HepG2 (cell line): ENCODE measurements around the gene FANCG. TPM values are rescaled to one million over a fixed set of nuclear protein-coding genes. Genes with fewer than 3 reads are reported as not detected.

Experiments used
- AFF4 ChIP-seq: sonication (generic); formaldehyde crosslinking; IDR thresholded peaks from 2 replicates; pipeline ENCODE4 v1.4.0; 2020; ENCODE audit warnings: missing genetic modification reagents
- FIP1L1 ChIP-seq: fragments of 200-400 bp; formaldehyde crosslinking; IDR thresholded peaks from 2 replicates; pipeline ENCODE4 v1.6.1; 2018; ENCODE audit warnings: low read depth, mild to moderate bottlenecking, low read length, moderate library complexity, borderline replicate concordance; ENCODE audit not compliant: insufficient read depth
- NFKB2 ChIP-seq: sonication (generic); formaldehyde crosslinking; IDR thresholded peaks from 2 replicates; pipeline ENCODE4 v1.4.0; 2020; ENCODE audit warnings: missing genetic modification reagents, borderline replicate concordance
- NR3C1 ChIP-seq: sonication (generic); formaldehyde crosslinking; IDR thresholded peaks from 2 replicates; pipeline ENCODE4 v1.4.0; 2020; ENCODE audit warnings: missing genetic modification reagents
- RCOR2 ChIP-seq: IDR thresholded peaks from 2 replicates; pipeline ENCODE4 v1.6.1; 2016; ENCODE audit warnings: missing biosample characterization, missing genetic modification reagents
- RFX5 ChIP-seq: IDR thresholded peaks from 2 replicates; pipeline ENCODE4 v1.6.1; 2011; ENCODE audit warnings: low read depth, low read length, improper control_type of control experiment
- SMYD3 ChIP-seq: sonication (generic); formaldehyde crosslinking; IDR thresholded peaks from 2 replicates; pipeline ENCODE4 v1.8.1; 2023; ENCODE audit warnings: mild to moderate bottlenecking, missing genetic modification reagents
- SNAPC2 ChIP-seq: sonication (generic); formaldehyde crosslinking; IDR thresholded peaks from 2 replicates; pipeline ENCODE4 v1.8.1; 2022; ENCODE audit warnings: mild to moderate bottlenecking, missing genetic modification reagents
- SP2 ChIP-seq: sonication (generic); formaldehyde crosslinking; IDR thresholded peaks from 2 replicates; pipeline ENCODE4 v1.5.1; 2020; ENCODE audit warnings: mild to moderate bottlenecking, missing genetic modification reagents
- TBL1XR1 ChIP-seq: fragments of 150-350 bp; IDR thresholded peaks from 2 replicates; pipeline ENCODE4 v1.6.1; 2014; ENCODE audit warnings: borderline replicate concordance, low read length; ENCODE audit not compliant: partially characterized antibody
- ZFAT ChIP-seq: sonication (generic); formaldehyde crosslinking; conservative IDR thresholded peaks from 2 replicates; pipeline ENCODE4 v1.8.1; 2023; ENCODE audit warnings: missing genetic modification reagents, inconsistent platforms
- ZNF484 ChIP-seq: sonication (generic); formaldehyde crosslinking; IDR thresholded peaks from 2 replicates; pipeline ENCODE4 v1.5.1; 2020; ENCODE audit warnings: mild to moderate bottlenecking, low read depth, missing genetic modification reagents, borderline replicate concordance
- ZNF556 ChIP-seq: sonication (generic); formaldehyde crosslinking; IDR thresholded peaks from 2 replicates; pipeline ENCODE4 v1.4.0; 2020; ENCODE audit warnings: mild to moderate bottlenecking, missing genetic modification reagents, borderline replicate concordance
- ZNF619 ChIP-seq: sonication (generic); formaldehyde crosslinking; IDR thresholded peaks from 2 replicates; pipeline ENCODE4 v1.4.0; 2020; ENCODE audit warnings: mild to moderate bottlenecking, missing genetic modification reagents
- ZNF644 ChIP-seq: IDR thresholded peaks from 2 replicates; pipeline ENCODE4 v1.6.1; 2016; ENCODE audit warnings: low read depth
- ZNF724P ChIP-seq: sonication (generic); formaldehyde crosslinking; IDR thresholded peaks from 2 replicates; pipeline ENCODE4 v1.8.0; 2022; ENCODE audit warnings: missing genetic modification reagents, borderline replicate concordance
- ZSCAN22 ChIP-seq: sonication (generic); formaldehyde crosslinking; IDR thresholded peaks from 2 replicates; pipeline ENCODE4 v1.4.0; 2020; ENCODE audit warnings: mild to moderate bottlenecking, missing genetic modification reagents
- ZSCAN25 ChIP-seq: sonication (generic); formaldehyde crosslinking; IDR thresholded peaks from 2 replicates; pipeline ENCODE4 v1.8.0; 2022; ENCODE audit warnings: mild to moderate bottlenecking, missing genetic modification reagents
- polyA plus RNA-seq, 8 experiments: library from polyadenylated mRNA; depleted of rRNA in 3 of 8; stranded (reverse) in 7 of 8; unstranded in 1 of 8; fragments of >200 nt; fragmentation: Illumina TruSeq in 4 of 8; extraction: Trizol in 4 of 8; gene quantifications; 2 replicates each; pipeline versions ENCODE4 v1.2.1 to v1.2.3, GENCODE V29; 2011 to 2016; ENCODE audit warnings: low read depth in 4 of 8, missing spikeins in 1 of 8, mixed read lengths in 1 of 8; ENCODE audit not compliant: insufficient read depth in 1 of 8
- total RNA-seq, 5 experiments: library from RNA; depleted of rRNA; stranded (reverse); fragments of >200 nt; fragmentation: Illumina TruSeq; extraction: Trizol; gene quantifications; 2 replicates each; pipeline ENCODE4 v1.2.3, GENCODE V29; 2016; ENCODE audit warnings: low read depth in 1 of 5
- TF ChIP-seq, protein P1 (sequence below): sonication (generic); formaldehyde crosslinking; conservative IDR thresholded peaks from 2 replicates; pipeline ENCODE4 v1.8.0; 2022; ENCODE audit warnings: mild to moderate bottlenecking, moderate library complexity, missing genetic modification reagents
- TF ChIP-seq, protein P2 (sequence below): sonication (generic); formaldehyde crosslinking; IDR thresholded peaks from 2 replicates; pipeline ENCODE4 v1.4.0; 2020; ENCODE audit warnings: missing genetic modification reagents, borderline replicate concordance
- TF ChIP-seq, protein P3 (sequence below): sonication (generic); formaldehyde crosslinking; IDR thresholded peaks from 2 replicates; pipeline ENCODE4 v1.8.0; 2022; ENCODE audit warnings: mild to moderate bottlenecking, missing genetic modification reagents; ENCODE audit not compliant: insufficient replicate concordance

The FANCG gene
- total and polyA plus RNA-seq, 2 of the 13 experiments (the other 11 are each of a cell fraction or from before 2014, with no cell fraction given): 14.4 to 45.1 TPM

DNA sequence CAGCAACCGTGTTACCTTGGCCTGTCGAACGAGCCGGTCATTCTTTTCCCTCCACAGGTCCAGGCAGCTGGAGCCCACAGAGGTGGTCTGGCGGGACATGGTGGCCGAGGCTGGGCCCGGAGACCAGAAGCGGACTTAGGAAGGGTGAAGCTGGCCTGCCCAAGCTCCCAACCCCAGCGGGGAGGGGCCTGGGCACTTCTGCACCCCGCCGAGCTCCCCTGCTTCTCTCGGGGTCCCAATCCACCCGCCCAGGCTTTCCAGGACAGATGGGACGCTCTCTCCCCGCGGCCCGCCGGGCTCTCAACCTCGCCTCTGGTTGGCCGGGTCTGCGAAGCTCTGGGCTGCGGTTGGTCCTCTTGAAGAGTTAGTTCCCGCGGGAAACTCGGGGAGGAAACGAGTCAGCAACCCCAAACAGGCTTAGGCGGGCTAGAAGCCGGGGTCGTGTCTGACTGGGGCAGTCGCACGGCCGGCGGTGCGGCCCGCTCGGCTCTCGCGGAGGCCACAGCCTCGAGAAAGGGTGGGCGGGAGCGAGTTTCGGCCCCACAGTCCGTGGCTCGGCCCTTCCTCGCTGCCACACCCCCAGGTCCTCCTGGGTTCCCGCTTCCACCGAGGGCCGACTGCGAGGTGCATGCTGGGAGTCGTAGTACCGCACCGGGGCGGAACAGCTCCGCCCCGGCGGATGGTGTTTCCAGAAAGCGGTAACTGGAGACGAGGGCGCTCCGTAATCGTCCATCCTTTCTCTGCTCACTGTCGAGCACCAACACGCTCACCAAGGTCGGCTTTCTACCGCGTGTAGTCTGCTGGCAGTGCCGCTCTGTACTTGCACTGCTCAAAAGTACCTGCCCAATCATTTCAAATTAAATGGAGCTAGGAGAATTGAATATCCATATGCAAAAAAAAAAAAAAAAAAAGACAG is at the start of gene FANCG (continued):
- TF ChIP-seq ZNF724P (no peak), NFKB2 (CRISPR knock-in tag) (peak; percentile 77; the same call in 1 of the 2 replicates), SMYD3 (no peak), ZFAT (no peak), ZSCAN25 (CRISPR knock-in tag) (peak; percentile 43; the same call in 1 of the 2 replicates), ZNF644 (CRISPR knock-in tag) (no peak), ZSCAN22 (no peak), AFF4 (no peak), RCOR2 (CRISPR knock-in tag) (no peak), FIP1L1 (no peak), NR3C1 (CRISPR knock-in tag) (no peak), RFX5 (no peak), ZNF484 (no peak), TBL1XR1 (no peak), ZNF619 (peak; percentile 60; the same call in 1 of the 2 replicates), ZNF556 (peak; percentile 62; the same call in 1 of the 2 replicates), SP2 (CRISPR knock-in tag) (peak; percentile 61; the same call in 1 of the 2 replicates), SNAPC2 (CRISPR knock-in tag) (peak; percentile 90)
- TF ChIP-seq, protein P1, sequence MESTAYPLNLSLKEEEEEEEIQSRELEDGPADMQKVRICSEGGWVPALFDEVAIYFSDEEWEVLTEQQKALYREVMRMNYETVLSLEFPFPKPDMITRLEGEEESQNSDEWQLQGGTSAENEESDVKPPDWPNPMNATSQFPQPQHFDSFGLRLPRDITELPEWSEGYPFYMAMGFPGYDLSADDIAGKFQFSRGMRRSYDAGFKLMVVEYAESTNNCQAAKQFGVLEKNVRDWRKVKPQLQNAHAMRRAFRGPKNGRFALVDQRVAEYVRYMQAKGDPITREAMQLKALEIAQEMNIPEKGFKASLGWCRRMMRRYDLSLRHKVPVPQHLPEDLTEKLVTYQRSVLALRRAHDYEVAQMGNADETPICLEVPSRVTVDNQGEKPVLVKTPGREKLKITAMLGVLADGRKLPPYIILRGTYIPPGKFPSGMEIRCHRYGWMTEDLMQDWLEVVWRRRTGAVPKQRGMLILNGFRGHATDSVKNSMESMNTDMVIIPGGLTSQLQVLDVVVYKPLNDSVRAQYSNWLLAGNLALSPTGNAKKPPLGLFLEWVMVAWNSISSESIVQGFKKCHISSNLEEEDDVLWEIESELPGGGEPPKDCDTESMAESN (CRISPR knock-in tag): peak; percentile 44; the same call in 1 of the 2 replicates
- TF ChIP-seq, protein P2, sequence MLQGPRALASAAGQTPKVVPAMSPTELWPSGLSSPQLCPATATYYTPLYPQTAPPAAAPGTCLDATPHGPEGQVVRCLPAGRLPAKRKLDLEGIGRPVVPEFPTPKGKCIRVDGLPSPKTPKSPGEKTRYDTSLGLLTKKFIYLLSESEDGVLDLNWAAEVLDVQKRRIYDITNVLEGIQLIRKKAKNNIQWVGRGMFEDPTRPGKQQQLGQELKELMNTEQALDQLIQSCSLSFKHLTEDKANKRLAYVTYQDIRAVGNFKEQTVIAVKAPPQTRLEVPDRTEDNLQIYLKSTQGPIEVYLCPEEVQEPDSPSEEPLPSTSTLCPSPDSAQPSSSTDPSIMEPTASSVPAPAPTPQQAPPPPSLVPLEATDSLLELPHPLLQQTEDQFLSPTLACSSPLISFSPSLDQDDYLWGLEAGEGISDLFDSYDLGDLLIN (CRISPR knock-in tag): no peak
- TF ChIP-seq, protein P3, sequence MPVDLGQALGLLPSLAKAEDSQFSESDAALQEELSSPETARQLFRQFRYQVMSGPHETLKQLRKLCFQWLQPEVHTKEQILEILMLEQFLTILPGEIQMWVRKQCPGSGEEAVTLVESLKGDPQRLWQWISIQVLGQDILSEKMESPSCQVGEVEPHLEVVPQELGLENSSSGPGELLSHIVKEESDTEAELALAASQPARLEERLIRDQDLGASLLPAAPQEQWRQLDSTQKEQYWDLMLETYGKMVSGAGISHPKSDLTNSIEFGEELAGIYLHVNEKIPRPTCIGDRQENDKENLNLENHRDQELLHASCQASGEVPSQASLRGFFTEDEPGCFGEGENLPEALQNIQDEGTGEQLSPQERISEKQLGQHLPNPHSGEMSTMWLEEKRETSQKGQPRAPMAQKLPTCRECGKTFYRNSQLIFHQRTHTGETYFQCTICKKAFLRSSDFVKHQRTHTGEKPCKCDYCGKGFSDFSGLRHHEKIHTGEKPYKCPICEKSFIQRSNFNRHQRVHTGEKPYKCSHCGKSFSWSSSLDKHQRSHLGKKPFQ (CRISPR knock-in tag): no peak
